ENCODE measurements around the gene PRSS1.

- peak; percentile 71 for TF ChIP-seq CTCF (IDR thresholded peaks at IDR 0.05; ENCODE audit: low read length)
- no peak for TF ChIP-seq EZH2 (optimal IDR thresholded peaks at IDR 0.05; ENCODE audit: low read depth, low read length)
These were observed 9.3 kb upstream of the PRSS1 start for GRCh38 chr7:142739923-142740492.
